ENCODE measurements around the gene PDCD6IP.

PDCD6IP gene

DNA sequence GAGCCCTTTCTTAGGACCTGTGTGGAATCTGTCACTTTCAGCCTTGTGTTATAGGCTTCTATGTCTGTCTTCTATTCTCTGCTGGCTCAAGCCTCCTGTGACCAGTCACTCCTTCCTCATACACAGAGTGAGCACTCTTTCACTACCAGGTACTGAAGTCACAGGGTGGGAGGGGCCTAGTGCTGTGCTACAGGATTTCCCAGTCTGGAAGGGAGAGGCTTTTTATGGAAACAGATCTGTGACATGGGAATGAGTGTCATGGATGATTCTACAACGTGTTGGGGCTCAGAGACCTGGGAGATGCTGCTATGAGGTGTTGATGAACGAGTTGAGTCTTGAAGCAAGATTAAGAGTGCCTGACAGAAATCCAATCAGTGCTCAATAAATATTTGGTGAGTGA lies 100.5 kb downstream of the PDCD6IP start:
- DNase-seq, result no peak

DNA sequence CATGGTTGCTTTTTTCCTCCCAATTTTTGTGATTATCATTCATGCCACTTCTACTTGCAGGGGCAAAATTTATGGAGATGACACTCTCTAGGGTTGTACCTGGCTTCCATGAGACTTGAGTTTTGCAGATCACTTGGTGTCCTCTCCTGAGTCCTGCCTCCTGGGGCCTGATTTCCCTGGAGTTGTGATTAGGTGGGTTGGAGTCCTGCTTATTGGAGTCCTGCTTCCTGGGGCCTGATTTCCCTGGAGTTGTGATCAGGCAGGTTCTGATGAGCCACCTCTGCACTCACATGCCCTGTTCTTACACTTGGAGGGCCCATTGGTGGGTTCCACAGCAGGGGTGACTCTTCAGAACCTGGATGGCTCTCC lies 102.0 kb downstream of the PDCD6IP start:
- no peak for DNase-seq

DNA sequence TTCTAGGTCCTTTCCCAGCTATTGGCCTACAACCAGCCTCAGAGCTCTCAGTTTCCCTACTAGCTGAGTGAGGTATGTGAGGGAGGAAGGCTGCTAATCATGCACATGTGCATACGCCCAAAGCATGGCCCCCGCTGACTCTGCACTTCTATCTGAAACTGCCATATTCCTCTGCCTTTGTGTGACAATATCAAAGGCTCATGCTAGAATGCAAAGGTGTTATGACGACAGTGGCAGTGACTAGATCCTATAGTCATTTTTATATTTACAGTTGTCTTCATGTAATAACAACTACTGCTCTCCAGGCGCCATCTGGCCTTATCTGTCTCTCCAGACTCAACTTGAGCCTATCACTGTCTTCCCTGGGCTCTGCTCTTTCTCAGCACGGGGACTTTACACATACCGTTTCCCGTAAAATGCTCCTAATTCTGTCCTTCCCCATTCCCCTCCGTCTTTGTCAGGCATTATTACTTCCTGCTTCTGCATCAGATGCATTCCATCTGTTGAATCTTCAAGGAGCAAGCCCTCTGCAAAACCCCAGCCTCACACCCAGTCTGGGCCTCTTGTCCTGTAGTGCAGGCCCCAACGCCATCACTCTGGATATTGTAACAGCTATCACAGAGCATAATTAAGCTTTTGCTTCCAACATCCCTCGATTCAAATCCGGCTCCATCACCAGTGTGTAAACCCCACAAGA lies 102.5 kb downstream of the PDCD6IP start:
- DNase-seq, result no peak

DNA sequence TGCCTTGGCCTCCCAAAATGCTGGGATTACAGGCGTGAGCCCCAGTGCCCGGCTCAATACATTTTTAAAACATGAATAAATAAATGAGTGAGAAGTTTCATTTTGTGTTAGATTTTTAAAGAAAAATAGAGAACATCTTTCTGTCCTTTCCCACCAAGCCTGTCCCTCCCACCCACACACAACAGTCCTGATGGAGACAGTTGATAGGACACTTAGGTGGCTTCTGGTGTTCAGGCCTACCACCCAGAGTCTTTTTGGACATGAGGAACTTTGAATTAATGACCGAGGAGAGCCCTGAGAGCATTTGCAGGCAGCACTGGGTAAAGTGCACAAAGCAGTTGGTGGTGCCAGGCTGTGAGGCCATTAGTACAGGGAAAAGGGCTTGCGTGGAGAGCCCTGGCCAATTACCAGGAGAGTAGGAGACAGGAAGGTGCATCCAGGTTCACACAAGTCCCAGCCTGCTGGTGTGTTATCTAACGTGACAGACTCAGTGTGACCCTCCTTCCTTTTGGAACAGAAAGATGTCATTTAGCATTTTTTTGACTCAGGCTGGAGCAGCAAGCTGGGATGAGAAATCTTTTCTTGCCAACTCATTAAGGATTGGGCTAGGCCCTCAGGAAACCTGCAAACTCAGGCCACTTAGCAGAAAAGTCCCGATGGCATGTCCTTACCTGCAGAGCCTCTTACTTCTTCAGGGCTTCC lies 103.6 kb downstream of the PDCD6IP start:
- no peak for DNase-seq

DNA sequence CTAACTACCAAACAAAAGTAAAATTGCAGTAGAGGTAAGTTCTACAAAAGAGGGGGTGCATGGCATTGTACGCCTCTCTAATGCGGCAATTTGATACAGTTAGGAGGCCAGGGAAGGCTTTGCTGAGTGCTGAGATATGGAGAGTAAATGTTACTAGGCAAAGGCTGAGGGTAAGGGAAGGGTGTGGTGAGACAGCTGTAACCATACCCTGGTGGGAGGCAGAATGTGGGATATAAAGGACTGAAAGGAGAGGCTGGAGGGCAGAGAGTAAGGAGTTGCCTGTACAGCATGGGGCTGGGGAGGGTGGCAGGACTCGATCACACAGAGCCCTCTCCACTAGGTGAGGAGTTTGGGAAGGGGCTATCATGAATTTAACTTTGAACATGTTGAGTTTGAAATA lies 106.3 kb downstream of the PDCD6IP start:
- DNase-seq, result no peak

DNA sequence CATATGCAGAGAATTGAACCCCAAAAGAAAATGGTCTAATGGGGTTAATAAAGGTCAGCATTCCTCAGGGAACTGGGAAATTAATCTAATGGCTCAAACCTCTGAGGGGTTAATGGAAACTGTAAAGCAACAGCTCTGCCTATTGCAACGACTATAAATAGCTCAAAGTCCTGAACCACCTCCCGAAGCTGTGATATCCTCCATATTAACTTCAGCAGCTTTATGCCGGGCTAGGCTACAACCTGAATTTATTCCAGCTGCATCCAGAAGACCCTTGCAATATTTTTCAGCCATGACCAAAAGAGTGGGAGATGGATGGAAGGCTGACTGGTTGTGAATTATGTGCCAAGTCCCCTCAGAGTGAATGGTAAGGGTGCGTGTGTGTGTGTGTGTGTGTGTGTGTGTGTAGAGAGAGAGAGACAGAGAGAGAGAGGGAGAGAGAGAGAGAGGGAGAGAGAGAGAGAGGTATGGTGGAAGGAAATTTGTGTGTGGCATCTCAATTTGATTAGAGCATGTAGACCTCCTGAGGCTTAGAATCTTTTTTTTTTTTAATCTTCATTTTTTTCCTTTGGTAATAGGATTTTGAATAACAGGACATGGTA lies 109.9 kb downstream of the PDCD6IP start:
- no peak for DNase-seq

DNA sequence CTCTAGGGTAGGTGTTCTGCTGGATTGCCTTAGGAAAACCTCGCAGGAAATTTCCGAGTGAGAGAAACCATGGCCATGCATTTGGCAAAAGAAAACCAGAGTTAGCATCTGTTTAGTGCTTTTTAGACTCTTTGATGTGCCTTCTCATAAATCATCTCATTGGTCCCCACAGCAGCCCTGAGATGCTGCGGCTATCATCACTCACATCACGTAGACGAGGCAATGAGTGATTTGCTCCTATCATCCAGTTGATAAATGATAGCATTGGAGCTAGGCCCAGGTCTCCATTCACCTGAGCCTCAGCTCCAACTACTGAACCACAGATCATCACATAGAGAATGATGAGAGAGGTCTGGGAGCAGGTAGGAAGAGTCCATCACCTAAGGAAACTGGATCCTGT lies 111.1 kb downstream of the PDCD6IP start:
- DNase-seq, result no peak

DNA sequence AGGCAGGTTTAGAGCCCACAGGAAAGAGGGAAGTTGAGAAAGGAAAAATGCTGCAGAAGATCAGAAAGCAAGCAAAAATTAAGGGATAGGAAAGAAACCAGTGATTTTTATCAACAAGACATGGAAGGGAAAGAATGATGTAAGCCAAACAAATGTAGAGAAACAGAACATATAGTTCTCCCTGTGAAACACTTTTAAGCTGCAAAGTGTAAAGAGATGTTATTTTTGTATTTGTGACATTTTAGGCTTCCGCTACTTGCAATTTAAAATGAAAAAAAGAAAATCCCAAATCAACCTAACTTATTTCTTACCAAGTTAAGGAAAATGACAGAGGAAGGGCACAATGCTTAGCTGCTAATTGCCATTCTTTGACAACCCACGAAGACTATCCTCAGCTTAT lies 111.6 kb downstream of the PDCD6IP start:
- no peak for DNase-seq

DNA sequence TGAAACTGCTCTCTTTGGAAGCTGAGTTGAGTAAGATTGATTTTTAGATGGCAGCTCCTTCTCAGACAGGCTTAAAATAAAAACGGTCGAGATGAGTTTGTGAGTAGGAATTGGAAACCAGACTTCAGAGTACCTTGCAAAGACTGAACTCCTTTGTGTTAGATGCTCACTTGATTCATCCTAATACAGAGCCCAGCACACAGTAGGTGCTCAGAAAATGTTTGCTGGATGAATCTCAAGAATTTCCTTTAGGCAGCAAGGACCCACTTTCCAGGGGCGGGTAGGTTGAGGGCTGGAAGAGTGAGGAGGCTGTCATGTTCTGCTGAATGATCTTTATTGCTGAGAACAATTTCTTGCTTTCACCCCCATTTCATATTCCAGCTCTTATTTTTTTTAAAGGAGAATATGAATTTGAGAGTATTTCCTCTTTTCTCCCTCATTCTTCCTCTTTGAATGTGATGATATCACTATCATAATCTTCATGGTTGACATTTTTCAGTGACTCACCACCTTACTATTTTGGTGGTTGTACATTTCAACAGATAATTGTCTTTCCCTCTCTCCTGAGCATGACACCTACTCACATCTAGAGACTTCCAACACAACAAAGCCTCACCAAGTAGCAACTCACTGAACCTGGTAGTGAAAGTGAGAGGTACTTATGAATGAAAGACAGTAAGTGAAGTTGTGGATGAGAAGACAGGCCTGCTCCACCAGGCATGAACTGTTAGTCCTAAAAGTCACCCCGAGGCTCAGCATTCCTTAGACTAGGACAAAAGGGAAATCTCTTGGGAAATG lies 113.3 kb downstream of the PDCD6IP start:
- no peak for DNase-seq

DNA sequence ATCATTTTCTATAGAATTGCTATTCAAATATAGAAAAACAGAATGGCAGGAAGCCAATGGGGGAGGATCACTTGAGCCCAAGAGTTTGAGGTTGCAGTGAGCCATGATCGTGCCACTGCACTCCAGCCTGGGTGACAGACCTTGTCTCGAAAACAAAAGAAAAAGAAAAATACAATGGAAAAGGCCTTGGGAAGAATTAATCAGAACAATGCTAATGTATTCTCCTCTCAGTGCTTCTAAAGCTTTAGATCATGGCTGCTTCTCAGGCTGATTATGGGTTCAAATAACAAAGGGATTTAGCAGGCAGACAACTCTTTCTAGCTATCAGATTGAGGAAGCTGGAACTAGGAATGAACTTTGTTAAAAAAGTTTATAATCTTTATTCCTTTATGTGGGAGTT lies 115.8 kb downstream of the PDCD6IP start:
- DNase-seq, result no peak

DNA sequence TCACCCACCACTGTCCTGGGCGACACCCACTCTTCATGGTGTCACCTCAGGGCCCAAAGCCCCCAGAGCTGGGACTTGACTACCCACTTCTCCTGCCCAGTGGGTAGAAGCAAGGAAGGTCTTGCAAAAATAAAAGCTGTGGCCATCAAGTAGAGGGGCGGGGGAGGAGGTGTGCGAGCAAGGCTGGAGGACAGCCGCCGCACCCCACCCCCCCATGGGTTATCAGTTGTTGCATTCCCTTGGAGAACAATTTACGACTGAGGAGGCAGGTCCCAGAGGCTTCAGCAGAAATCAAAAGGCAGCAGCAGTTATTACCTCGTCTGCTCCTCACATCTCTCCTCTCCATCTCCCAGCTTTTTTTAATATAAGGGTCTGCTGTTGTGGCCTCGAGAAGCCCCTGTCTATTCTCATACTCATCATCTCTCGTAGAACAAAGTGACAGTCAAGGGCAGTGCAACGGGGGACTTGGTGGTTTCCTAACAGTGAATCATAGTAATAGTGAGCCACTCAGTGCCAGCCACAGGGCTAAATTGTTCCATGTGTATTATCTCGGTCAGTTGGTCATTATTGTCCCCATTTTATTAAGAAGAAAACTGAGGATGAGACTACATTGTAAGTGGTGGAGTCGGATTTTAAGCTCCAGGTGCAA lies 116.4 kb downstream of the PDCD6IP start:
- no peak for DNase-seq

DNA sequence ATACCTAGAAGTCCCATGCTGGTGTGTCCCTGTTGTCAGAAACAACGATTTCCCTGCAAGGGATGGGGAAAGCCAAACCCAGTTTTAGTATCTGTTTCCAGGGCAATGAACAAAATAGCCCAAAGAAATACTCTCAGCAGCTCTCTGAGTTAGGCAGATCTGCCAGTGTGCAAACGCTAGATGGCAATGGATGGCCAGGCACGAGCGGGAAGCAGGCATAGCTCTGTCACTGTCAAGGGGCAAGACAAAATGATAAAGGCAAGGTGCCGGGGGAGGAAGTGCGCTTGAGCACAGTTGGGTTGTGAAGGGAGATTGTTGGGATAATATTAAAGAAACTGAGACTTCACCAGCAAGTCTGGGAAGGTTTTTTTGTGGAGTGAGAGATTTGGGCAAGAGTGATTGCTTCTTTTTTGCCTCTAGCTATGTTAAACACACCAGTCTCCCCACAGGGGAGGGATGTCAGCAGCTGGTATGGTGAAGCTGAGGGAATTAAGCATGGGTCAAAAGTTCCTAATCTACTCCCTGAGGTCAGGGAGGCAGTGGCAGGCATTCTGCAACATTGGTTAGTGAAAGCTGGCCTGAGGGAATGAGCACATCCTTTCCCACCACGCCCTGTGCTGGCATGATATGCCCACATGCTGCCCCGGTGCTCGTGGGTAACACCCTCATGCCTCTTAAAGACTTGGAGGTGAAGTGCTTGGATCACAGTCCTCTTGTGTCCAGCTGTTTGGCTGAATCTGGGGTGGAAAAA lies 117.5 kb downstream of the PDCD6IP start:
- no peak for DNase-seq

DNA sequence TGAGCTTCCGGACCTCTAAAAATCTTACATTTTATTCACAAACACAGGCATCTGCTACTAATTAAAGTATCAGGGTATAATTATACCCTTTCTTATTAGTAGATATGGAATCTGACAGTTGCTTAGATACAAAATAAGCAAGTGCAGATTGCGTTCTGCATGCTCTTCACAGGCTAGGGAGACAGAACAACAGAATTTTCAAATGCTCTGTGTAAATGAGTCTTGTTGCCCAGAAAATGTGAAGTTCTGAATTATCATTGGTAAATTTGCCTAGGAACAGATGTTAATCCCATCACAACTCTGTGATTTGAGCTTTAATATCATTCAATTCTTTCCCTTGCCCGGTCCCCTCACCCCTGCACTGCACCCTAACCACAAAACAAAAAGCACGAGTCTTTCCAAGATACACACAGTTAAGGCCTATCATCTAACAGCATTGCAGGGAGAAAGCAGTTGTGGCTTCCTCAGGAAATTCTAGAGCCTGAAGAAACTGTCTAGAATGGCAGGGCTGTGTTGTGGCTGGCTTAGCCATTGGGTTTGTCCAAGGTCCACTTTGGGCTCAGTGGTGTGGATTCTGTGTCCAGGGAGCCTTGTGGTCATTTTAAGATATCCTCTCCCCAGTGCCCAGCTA lies 119.8 kb downstream of the PDCD6IP start:
- DNase-seq, result no peak

Data from stimulated activated CD4-positive, alpha-beta T cell treated with anti-CD3 and anti-CD28 coated beads, Interleukin-12 subunit alpha, Interleukin-12 subunit beta, amount 100 ng/mL, for 4 hours (primary cell).